HEK293 (cell line): ENCODE measurements around the gene FGFBP3.

ENCODE experiments used
- CTCF ChIA-PET: fragments of 350-600 bp; formaldehyde crosslinking; extraction: SDS; loops from one replicate; lab custom pipeline; 2021; ENCODE audit warnings: antibody characterized with exemption; lab: Yijun Ruan, JAX
- POLR2A ChIA-PET: fragments of 300-600 bp; formaldehyde crosslinking; extraction: SDS; loops from one replicate; lab custom pipeline; 2020; ENCODE audit warnings: antibody characterized with exemption, inconsistent platforms; lab: Yijun Ruan, JAX
- H3K27ac ChIP-seq: fragments of 200-500 bp; sonication (Bioruptor generic); 2 replicates; pipeline ENCODE4 v1.5.1; 2014; ENCODE audit warnings: low read depth, low read length, control low read depth, inconsistent platforms; ENCODE audit errors: extremely low read depth
- H3K36me3 ChIP-seq, 2 experiments: fragments of 200-500 bp in 1 of 2; sonication (Bioruptor generic) in 1 of 2; 1 replicate in 1 of 2; 2 replicates in 1 of 2; pipeline ENCODE4 v1.5.1; 2014 to 2017; ENCODE audit warnings: inconsistent platforms in 2 of 2, low read length in 2 of 2; ENCODE audit not compliant: control insufficient read depth in 2 of 2, insufficient read depth in 1 of 2
- H3K4me1 ChIP-seq: fragments of 200-500 bp; sonication (Bioruptor generic); 2 replicates; pipeline ENCODE4 v1.5.1; 2014; ENCODE audit warnings: mild to moderate bottlenecking, low read length, inconsistent platforms; ENCODE audit not compliant: control insufficient read depth, insufficient read depth
- H3K4me3 ChIP-seq: 2 replicates; pipeline ENCODE4 v1.5.1; 2011; ENCODE audit warnings: low read depth, mild to moderate bottlenecking, control low read depth, low read length, moderate library complexity
- H3K9me3 ChIP-seq: fragments of 200-500 bp; sonication (Bioruptor generic); 2 replicates; pipeline ENCODE4 v1.5.1; 2014; ENCODE audit warnings: low read depth, low read length, inconsistent platforms; ENCODE audit not compliant: control insufficient read depth, insufficient read depth
- ELK4 ChIP-seq: IDR thresholded peaks from 2 replicates; pipeline ENCODE4 v1.6.1; 2011; ENCODE audit warnings: mild to moderate bottlenecking, low read depth, low read length, borderline replicate concordance
- KLF16 ChIP-seq: fragments of 450-650 bp; formaldehyde crosslinking; IDR thresholded peaks from 2 replicates; pipeline ENCODE4 v1.5.1; 2017; ENCODE audit warnings: missing biosample characterization, missing genetic modification characterization
- KLF9 ChIP-seq: fragments of 450-650 bp; formaldehyde crosslinking; IDR thresholded peaks from 2 replicates; pipeline ENCODE4 v1.5.1; 2016; ENCODE audit warnings: missing biosample characterization, missing genetic modification characterization, low read depth
- PRDM4 ChIP-seq: fragments of 450-650 bp; formaldehyde crosslinking; IDR thresholded peaks from 2 replicates; pipeline ENCODE4 v1.5.1; 2017; ENCODE audit warnings: missing biosample characterization, missing genetic modification characterization
- PRDM6 ChIP-seq: fragments of 450-650 bp; formaldehyde crosslinking; IDR thresholded peaks from 2 replicates; pipeline ENCODE4 v1.5.1; 2017; ENCODE audit warnings: missing biosample characterization, missing genetic modification characterization
- SP7 ChIP-seq: fragments of 450-650 bp; formaldehyde crosslinking; IDR thresholded peaks from 2 replicates; pipeline ENCODE4 v1.5.1; 2016; ENCODE audit warnings: missing biosample characterization, missing genetic modification characterization
- ZBTB1 ChIP-seq: fragments of 450-650 bp; formaldehyde crosslinking; IDR thresholded peaks from 2 replicates; pipeline ENCODE4 v1.5.1; 2016; ENCODE audit warnings: missing biosample characterization, missing genetic modification characterization
- ZBTB49 ChIP-seq: fragments of 450-650 bp; formaldehyde crosslinking; IDR thresholded peaks from 2 replicates; pipeline ENCODE4 v1.5.1; 2016; ENCODE audit warnings: missing biosample characterization, missing genetic modification characterization, low read depth
- ZBTB6 ChIP-seq: fragments of 450-650 bp; formaldehyde crosslinking; IDR thresholded peaks from 2 replicates; pipeline ENCODE4 v1.5.1; 2017; ENCODE audit warnings: missing biosample characterization, missing genetic modification characterization
- ZBTB7A ChIP-seq: fragments of 450-650 bp; formaldehyde crosslinking; IDR thresholded peaks from 2 replicates; pipeline ENCODE4 v1.5.1; 2016; ENCODE audit warnings: low read depth, missing biosample characterization, missing genetic modification characterization
- ZNF140 ChIP-seq: fragments of 450-650 bp; formaldehyde crosslinking; IDR thresholded peaks from 2 replicates; pipeline ENCODE4 v1.5.1; 2016; ENCODE audit warnings: missing biosample characterization, missing genetic modification characterization
- ZNF155 ChIP-seq: fragments of 450-650 bp; formaldehyde crosslinking; IDR thresholded peaks from 2 replicates; pipeline ENCODE4 v1.5.1; 2016; ENCODE audit warnings: missing biosample characterization, missing genetic modification characterization
- ZNF174 ChIP-seq: fragments of 450-650 bp; formaldehyde crosslinking; IDR thresholded peaks from 2 replicates; pipeline ENCODE4 v1.5.0; 2017; ENCODE audit warnings: missing biosample characterization, mild to moderate bottlenecking, missing genetic modification characterization
- ZNF366 ChIP-seq: fragments of 450-650 bp; formaldehyde crosslinking; conservative IDR thresholded peaks from 2 replicates; pipeline ENCODE4 v1.5.1; 2016; ENCODE audit warnings: missing biosample characterization, missing genetic modification characterization
- ZNF488 ChIP-seq: fragments of 450-650 bp; formaldehyde crosslinking; IDR thresholded peaks from 2 replicates; pipeline ENCODE4 v1.5.1; 2016; ENCODE audit warnings: missing biosample characterization, missing genetic modification characterization
- ZNF501 ChIP-seq: fragments of 450-650 bp; formaldehyde crosslinking; IDR thresholded peaks from 2 replicates; pipeline ENCODE4 v1.5.1; 2016; ENCODE audit warnings: missing biosample characterization, missing genetic modification characterization
- ZNF510 ChIP-seq: fragments of 450-650 bp; formaldehyde crosslinking; IDR thresholded peaks from 2 replicates; pipeline ENCODE4 v1.5.1; 2018; ENCODE audit warnings: mild to moderate bottlenecking, missing genetic modification characterization, missing biosample characterization; ENCODE audit not compliant: insufficient replicate concordance
- ZNF544 ChIP-seq: fragments of 450-650 bp; formaldehyde crosslinking; IDR thresholded peaks from 2 replicates; pipeline ENCODE4 v1.5.0; 2017; ENCODE audit warnings: missing biosample characterization, missing genetic modification characterization
- ZNF610 ChIP-seq: fragments of 450-650 bp; formaldehyde crosslinking; IDR thresholded peaks from 2 replicates; pipeline ENCODE4 v1.5.1; 2016; ENCODE audit warnings: missing biosample characterization, missing genetic modification characterization, borderline replicate concordance
- ZNF629 ChIP-seq: fragments of 450-650 bp; formaldehyde crosslinking; IDR thresholded peaks from 2 replicates; pipeline ENCODE4 v1.5.1; 2017; ENCODE audit warnings: missing biosample characterization, missing genetic modification characterization
- ZNF654 ChIP-seq: fragments of 450-650 bp; formaldehyde crosslinking; IDR thresholded peaks from 2 replicates; pipeline ENCODE4 v1.5.1; 2016; ENCODE audit warnings: low read depth, missing biosample characterization, missing genetic modification characterization
- ZNF677 ChIP-seq: fragments of 450-650 bp; IDR thresholded peaks from 2 replicates; pipeline ENCODE4 v1.5.0; 2018; ENCODE audit warnings: missing biosample characterization, mild to moderate bottlenecking, missing genetic modification characterization, moderate library complexity
- ZNF707 ChIP-seq: fragments of 450-650 bp; formaldehyde crosslinking; IDR thresholded peaks from 2 replicates; pipeline ENCODE4 v1.5.1; 2016; ENCODE audit warnings: missing biosample characterization, missing genetic modification characterization

Gene FGFBP3

GRCh38 chr10:91865562-91866081, 43.7 kb downstream of the FGFBP3 start:
- ChIA-PET POLR2A (no interaction called here), CTCF (interaction anchor here (0.7 to 1.1 kb wide), 2 partner anchors 33 to 107 kb away, joined by 3 to 4 read pairs; no protein-coding TSS in a partner anchor)
- Histone ChIP-seq H3K4me3 (no peak overlapping the region), H3K9me3 (no peaks in the 10 kb centered on the region), H3K27ac (no peak overlapping the region), H3K4me1 (no peaks in the 10 kb centered on the region), H3K36me3 (peaks cover 23 to 44% of the 10 kb centered on the region in 2 experiments; a peak in 2 of 3 replicates)
- TF ChIP-seq ELK4 (no peak), SP7 (tag by site-specific recombination) (no peak), KLF9 (no peak), ZNF155 (tag by site-specific recombination) (no peak), ZNF629 (tag by site-specific recombination) (no peak), ZBTB6 (tag by site-specific recombination) (no peak), PRDM6 (no peak)

GRCh38 chr10:91864744-91865143, 44.5 kb downstream of the FGFBP3 start:
- ChIA-PET POLR2A (interaction anchor here (0.7 kb wide), 1 partner anchor 33 kb away, joined by 6 read pairs; no protein-coding TSS in a partner anchor), CTCF (interaction anchor here (0.6 to 1.1 kb wide), 4 partner anchors 22 to 44 kb away, joined by 4 to 6 read pairs (median 4); no protein-coding TSS in a partner anchor)
- no peak for TF ChIP-seq ZNF654
- TF ChIP-seq ZBTB49 (tag by site-specific recombination), result no peak
- no peak for TF ChIP-seq ZNF488 (tag by site-specific recombination)
- no peak for TF ChIP-seq ZNF544 (tag by site-specific recombination)
- no peak for TF ChIP-seq ZNF510 (tag by site-specific recombination)
- TF ChIP-seq PRDM4 (tag by site-specific recombination), result no peak
- no peak for TF ChIP-seq ZNF610 (tag by site-specific recombination)
- no peak for TF ChIP-seq ZNF677
- TF ChIP-seq ZNF140 (tag by site-specific recombination), result no peak
- no peak for TF ChIP-seq KLF16 (tag by site-specific recombination)
- TF ChIP-seq ZNF501 (tag by site-specific recombination), result no peak
- no peak for TF ChIP-seq ZBTB1
- no peak for TF ChIP-seq ZNF707 (tag by site-specific recombination)
- no peak for TF ChIP-seq ZNF366
- TF ChIP-seq ZNF174 (tag by site-specific recombination), result no peak
- TF ChIP-seq ZBTB7A (tag by site-specific recombination), result no peak

More at GRCh38 chr10:91864744-91865143, 44.5 kb downstream of the FGFBP3 start:
- no peak overlapping the region for H3K27ac ChIP-seq
- peaks cover 31 to 52% of the 10 kb centered on the region in 2 experiments; a peak in 2 of 3 replicates for H3K36me3 ChIP-seq
- H3K4me1 ChIP-seq, result no peaks in the 10 kb centered on the region
- no peaks in the 10 kb centered on the region for H3K9me3 ChIP-seq
- no peak overlapping the region for H3K4me3 ChIP-seq
